Endodermal cell (in vitro differentiated cells): ENCODE data around the gene ADAM19. TPM values are rescaled to one million over a fixed set of nuclear protein-coding genes. Genes with fewer than 3 reads are reported as not detected.

ENCODE experiments used
- DNase-seq: peaks from one replicate; pipeline ENCODE4 v3.0.0-alpha.2; 2017
- H3K27ac ChIP-seq: 2 replicates; pipeline ENCODE4 v1.5.1; 2013; ENCODE audit warnings: mild to moderate bottlenecking, low read depth, low read length, moderate library complexity
- H3K27me3 ChIP-seq: 2 replicates; pipeline ENCODE4 v1.6.1; 2013; ENCODE audit warnings: mild to moderate bottlenecking, low read length, moderate library complexity; ENCODE audit not compliant: insufficient read depth, control insufficient read depth, poor library complexity, severe bottlenecking
- H3K36me3 ChIP-seq: 2 replicates; pipeline ENCODE4 v1.7.0; 2013; ENCODE audit warnings: mild to moderate bottlenecking, low read length, moderate library complexity; ENCODE audit not compliant: control insufficient read depth, insufficient read depth
- H3K4me1 ChIP-seq: one replicate; pipeline ENCODE4 v1.7.0; 2013; ENCODE audit warnings: low read length; ENCODE audit not compliant: control insufficient read depth, insufficient read depth
- H3K4me3 ChIP-seq: 2 replicates; pipeline ENCODE4 v1.5.1; 2013; ENCODE audit warnings: mild to moderate bottlenecking, low read length, moderate library complexity
- H3K9ac ChIP-seq: 2 replicates; pipeline ENCODE4 v1.6.1; 2013; ENCODE audit warnings: mild to moderate bottlenecking, low read length, moderate library complexity; ENCODE audit not compliant: poor library complexity, severe bottlenecking; ENCODE audit errors: extremely low read depth
- H3K9me3 ChIP-seq: 2 replicates; pipeline ENCODE4 v1.6.1; 2013; ENCODE audit warnings: mild to moderate bottlenecking, low read length, moderate library complexity; ENCODE audit not compliant: control insufficient read depth
- H3K27ac Mint-ChIP-seq: 2 replicates; pipeline ENCODE4 v1.8.0; 2020; ENCODE audit warnings: mixed read lengths
- H3K27me3 Mint-ChIP-seq: 2 replicates; pipeline ENCODE4 v1.8.0; 2021; ENCODE audit warnings: mild to moderate bottlenecking, mixed read lengths; ENCODE audit not compliant: insufficient read depth
- H3K36me3 Mint-ChIP-seq: 2 replicates; pipeline ENCODE4 v1.8.0; 2020; ENCODE audit warnings: low read depth, mixed read lengths
- H3K4me1 Mint-ChIP-seq: 2 replicates; pipeline ENCODE4 v1.8.0; 2020; ENCODE audit warnings: mixed read lengths
- H3K4me3 Mint-ChIP-seq: 2 replicates; pipeline ENCODE4 v1.8.0; 2020; ENCODE audit warnings: mild to moderate bottlenecking, moderate library complexity, mixed read lengths
- H3K9me3 Mint-ChIP-seq: 2 replicates; pipeline ENCODE4 v1.8.0; 2020; ENCODE audit warnings: mild to moderate bottlenecking, mixed read lengths
- CTCF ChIP-seq: fragments of 200-600 bp; sonication (generic); conservative IDR thresholded peaks from 2 replicates; pipeline ENCODE4 v1.5.0; 2021; ENCODE audit warnings: antibody characterized with exemption, mild to moderate bottlenecking
- WGBS, 2 experiments: methylation state at CpG; one replicate each; pipeline versions ENCODE4 v1.1.5 to v1.1.7; 2013; ENCODE audit warnings: missing lambda C conversion rate in 2 of 2, mixed read lengths in 1 of 2; ENCODE audit not compliant: insufficient coverage in 1 of 2, insufficient read length in 1 of 2; 5-methylcytosine and 5-hydroxymethylcytosine counted together
- total RNA-seq, 2 donors: library from RNA; stranded (reverse); fragmentation: NEBNext Ultra II Directional in 1 of 2; extraction: Animal tissue kit (Norgen Biotek cat#: 25700) in 1 of 2; gene quantifications; 2 replicates in 1 of 2; 3 replicates in 1 of 2; pipeline ENCODE4 v1.2.1, GENCODE V29; 2021

The ADAM19 gene
- total RNA-seq, 2 donors from 2014 or later = 96.1 to 119 TPM

DNA sequence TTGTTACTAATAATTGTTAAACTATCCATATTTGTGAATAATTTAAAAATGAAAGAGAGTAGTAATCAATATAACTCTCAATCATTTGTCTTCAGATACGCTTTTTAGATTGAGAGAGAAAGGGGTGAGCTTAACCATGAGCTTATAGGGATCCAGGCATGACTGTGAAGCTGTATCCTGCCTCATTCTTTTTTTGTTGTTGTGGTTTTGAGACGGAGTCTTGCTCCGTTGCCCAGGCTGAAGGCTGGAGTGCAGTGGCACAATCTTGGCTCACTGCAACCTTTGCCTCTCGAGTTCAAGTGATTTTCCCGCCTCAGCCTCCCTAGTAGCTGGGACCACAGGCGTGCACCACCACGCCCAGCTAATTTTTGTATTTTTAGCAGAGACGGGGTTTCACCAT, 71.5 kb downstream of the ADAM19 start:
- H3K9me3 Mint-ChIP-seq = no peaks in the 10 kb centered on the region
- H3K27me3 Mint-ChIP-seq = no peaks in the 10 kb centered on the region
- H3K36me3 Mint-ChIP-seq = peaks cover 84% of the 10 kb centered on the region

DNA sequence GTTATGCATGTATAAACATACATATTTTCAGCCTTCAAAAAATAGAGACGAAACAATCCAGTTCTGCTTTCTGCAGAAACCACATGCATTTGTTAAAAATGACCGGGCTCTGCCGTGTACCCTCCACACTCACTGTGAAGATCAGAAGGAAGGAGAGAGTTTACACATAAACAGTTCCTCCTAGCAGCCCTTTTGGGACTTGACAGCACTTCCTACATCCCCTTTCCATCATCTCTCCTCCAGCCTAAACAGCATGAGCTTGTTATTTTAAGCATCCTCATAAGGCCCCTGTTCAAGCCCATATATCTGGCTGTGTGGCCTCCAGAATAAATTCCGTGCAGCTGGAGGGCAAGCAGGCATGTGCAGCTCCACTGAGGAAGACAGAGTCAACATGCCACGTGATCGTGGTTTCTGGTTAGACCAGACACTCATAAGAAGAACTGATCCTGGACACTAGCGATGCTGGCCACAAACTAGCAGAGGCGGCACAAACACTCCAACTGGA, 73.4 kb downstream of the ADAM19 start:
- whole genome bisulfite sequencing, 2 experiments = 97 to 98% methylated on average over 7 to 8 of the region's 8 CpGs
- Histone ChIP-seq H3K27ac (no peak overlapping the region), H3K4me3 (no peak overlapping the region), H3K9me3 (no peaks in the 10 kb centered on the region), H3K4me1 (no peaks in the 10 kb centered on the region), H3K36me3 (peaks cover 95% of the 10 kb centered on the region), H3K9ac (no peak overlapping the region), H3K27me3 (no peaks in the 10 kb centered on the region)
- Mint-ChIP-seq H3K4me1 (no peaks in the 10 kb centered on the region), H3K27me3 (no peaks in the 10 kb centered on the region), H3K9me3 (no peaks in the 10 kb centered on the region), H3K4me3 (no peak overlapping the region), H3K27ac (no peak overlapping the region), H3K36me3 (peaks cover 78% of the 10 kb centered on the region)
- no peak for DNase-seq
- no peak for TF ChIP-seq CTCF

More for the DNA sequence above, 71.5 kb downstream of the ADAM19 start:
- Histone ChIP-seq H3K4me3 (no peak overlapping the region), H3K9me3 (no peaks in the 10 kb centered on the region), H3K4me1 (no peaks in the 10 kb centered on the region), H3K9ac (no peak overlapping the region), H3K27me3 (no peaks in the 10 kb centered on the region), H3K36me3 (peaks cover 95% of the 10 kb centered on the region), H3K27ac (no peak overlapping the region)
- no peak for DNase-seq
- H3K27ac Mint-ChIP-seq = no peak overlapping the region
- WGBS, 2 experiments = 81 to 82% methylated on average over 6 to 8 of the region's 8 CpGs
- H3K4me1 Mint-ChIP-seq = no peaks in the 10 kb centered on the region
- H3K4me3 Mint-ChIP-seq = no peak overlapping the region
- no peak for TF ChIP-seq CTCF

- H3K27me3 ChIP-seq = no peaks in the 10 kb centered on the region
- no peak overlapping the region for H3K27ac ChIP-seq
- H3K27me3 Mint-ChIP-seq = no peaks in the 10 kb centered on the region
- no peak overlapping the region for H3K9ac ChIP-seq
- H3K4me1 Mint-ChIP-seq = no peaks in the 10 kb centered on the region
- no peak overlapping the region for H3K4me3 ChIP-seq
- TF ChIP-seq CTCF = no peak
- H3K9me3 ChIP-seq = no peaks in the 10 kb centered on the region
- no peak for DNase-seq
- H3K4me1 ChIP-seq = no peaks in the 10 kb centered on the region
- peaks cover 95% of the 10 kb centered on the region for H3K36me3 ChIP-seq
- peaks cover 63% of the 10 kb centered on the region for H3K36me3 Mint-ChIP-seq
- H3K27ac Mint-ChIP-seq = no peak overlapping the region
- no peaks in the 10 kb centered on the region for H3K9me3 Mint-ChIP-seq
- H3K4me3 Mint-ChIP-seq = no peak overlapping the region
- 94 to 100% methylated on average over 2 to 10 of the region's 10 CpGs for whole genome bisulfite sequencing, 2 experiments
These were observed 77.5 kb downstream of the ADAM19 start for GRCh38 chr5:157497875-157498611.
